Right lobe of liver (tissue), 6 donors: ENCODE data around the gene DNAH17. TPM values are rescaled to one million over a fixed set of nuclear protein-coding genes. Genes with fewer than 3 reads are reported as not detected.
A peak's percentile ranks its signal among the peaks of the same experiment; 100 is the strongest.

ENCODE experiments used
- ATAC-seq, 4 donors: fragments of 200-7000 bp; cut with Tn5 transposase; one replicate each; pipeline ENCODE4 v1.9.1; 2020; ENCODE audit warnings: mild to moderate bottlenecking in 4 of 4, moderate library complexity in 4 of 4
- DNase-seq, 3 donors: peaks; one replicate each; pipeline ENCODE4 v3.0.0-alpha.2; 2020
- H3K27ac ChIP-seq, 3 donors: fragments of 200-600 bp; one replicate each; pipeline ENCODE4 v1.8.0; 2022
- H3K27me3 ChIP-seq, 2 donors: fragments of 200-600 bp; one replicate each; pipeline ENCODE4 v1.8.0; 2022
- H3K36me3 ChIP-seq, 4 donors: fragments of 200-600 bp; sonication (generic) in 1 of 4; one replicate each; pipeline versions ENCODE4 v1.5.1 to v1.8.0; 2017 to 2022; ENCODE audit warnings: control low read depth in 1 of 4
- H3K4me1 ChIP-seq, 4 donors: fragments of 200-600 bp; sonication (generic) in 1 of 4; one replicate each; pipeline versions ENCODE4 v1.5.1 to v1.8.0; 2017 to 2022; ENCODE audit warnings: control low read depth in 1 of 4
- H3K4me3 ChIP-seq, 3 donors: fragments of 200-600 bp; one replicate each; pipeline ENCODE4 v1.8.0; 2022
- H3K9me3 ChIP-seq, 4 donors: fragments of 200-600 bp; sonication (generic) in 1 of 4; one replicate each; pipeline versions ENCODE4 v1.5.1 to v1.8.0; 2017 to 2022; ENCODE audit warnings: control low read depth in 1 of 4
- POLR2A ChIP-seq: fragments of 450-650 bp; IDR thresholded peaks from one replicate; pipeline ENCODE4 v1.6.1; 2017; ENCODE audit warnings: antibody characterized with exemption, mild to moderate bottlenecking
- WGBS: methylation state at CpG from one replicate; pipeline ENCODE4 v1.1.6; 2018; ENCODE audit warnings: low coverage, low lambda C conversion rate; ENCODE audit not compliant: insufficient coverage; ENCODE audit errors: missing lambda C conversion rate; 5-methylcytosine and 5-hydroxymethylcytosine counted together
- intact Hi-C, 2 donors: fragments of 100-400 bp; cut with DNase I; formaldehyde crosslinking; loops; one replicate each; pipeline versions ENCODE4 v1.11.2 to v1.14.1; 2022
- total RNA-seq, 6 experiments: library from RNA; depleted of rRNA in 2 of 6; stranded (reverse); fragments of >200 nt in 2 of 6; fragmentation: NEBNext Ultra II Directional in 3 of 6; extraction: Animal tissue kit (Norgen Biotek cat#: 25700) in 3 of 6; gene quantifications; one replicate each; pipeline versions ENCODE4 v1.1.0 to v1.2.4, GENCODE V29; 2016 to 2023
- TF ChIP-seq, protein P1 (sequence below), 4 donors: fragments of 200-600 bp in 3 of 4; fragments of 450-650 bp in 1 of 4; IDR thresholded peaks; one replicate each; pipeline versions ENCODE4 v1.5.1 to v1.8.0; 2016 to 2022; ENCODE audit warnings: antibody characterized with exemption in 4 of 4, mild to moderate bottlenecking in 2 of 4
- donor health status: DM: no; HTN: yes; CAD: no.
- donor health status: DM: no; HTN: no; CAD: no.
- donor health status: DM: no; HTN: no; CAD: no.
- donor health status: DM: no; HTN: yes; CAD: no.
- donor health status: DM: no; HTN: yes; CAD: no.

Gene DNAH17
- total RNA-seq, 6 experiments from 2014 or later = 0.04 TPM; not detected in 5

DNA sequence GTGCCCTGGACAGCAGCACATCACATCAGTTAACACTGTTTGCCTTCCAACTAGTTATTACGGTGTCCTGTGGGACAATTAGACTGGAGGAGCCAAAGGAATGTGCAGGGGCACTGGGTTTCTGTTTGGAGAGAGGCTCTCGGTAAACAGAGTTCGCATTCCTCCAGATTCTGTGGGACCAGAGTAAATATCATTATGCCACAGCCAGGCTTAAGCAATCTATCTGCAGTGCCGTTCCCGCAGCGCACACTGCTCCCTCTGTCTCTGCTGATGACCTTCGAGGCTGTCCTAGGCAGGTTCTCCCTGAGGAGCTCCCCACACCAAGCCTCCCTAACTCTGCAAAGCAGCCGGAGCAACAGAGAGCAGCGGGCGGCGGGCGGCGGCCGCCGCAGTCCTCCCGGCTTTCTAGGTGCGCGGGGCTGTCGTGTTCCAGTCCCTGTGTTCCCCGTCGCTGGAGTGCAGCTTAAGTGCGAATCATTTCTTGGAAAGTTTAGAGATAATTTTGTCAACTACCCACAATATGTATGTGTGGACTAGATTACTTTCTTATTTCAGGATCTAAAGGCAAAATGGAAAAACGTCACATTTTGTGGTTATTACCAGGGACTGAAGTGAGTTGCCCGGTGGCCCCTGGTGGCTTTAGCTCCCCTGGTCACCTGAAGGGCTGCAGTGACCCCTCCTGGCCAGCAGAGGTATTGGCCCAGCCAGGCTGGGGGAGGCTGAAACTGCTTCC, 155.5 kb downstream of the DNAH17 start:
- 64% methylated on average over 9 of the region's 24 CpGs for WGBS
- TF ChIP-seq, protein P1, sequence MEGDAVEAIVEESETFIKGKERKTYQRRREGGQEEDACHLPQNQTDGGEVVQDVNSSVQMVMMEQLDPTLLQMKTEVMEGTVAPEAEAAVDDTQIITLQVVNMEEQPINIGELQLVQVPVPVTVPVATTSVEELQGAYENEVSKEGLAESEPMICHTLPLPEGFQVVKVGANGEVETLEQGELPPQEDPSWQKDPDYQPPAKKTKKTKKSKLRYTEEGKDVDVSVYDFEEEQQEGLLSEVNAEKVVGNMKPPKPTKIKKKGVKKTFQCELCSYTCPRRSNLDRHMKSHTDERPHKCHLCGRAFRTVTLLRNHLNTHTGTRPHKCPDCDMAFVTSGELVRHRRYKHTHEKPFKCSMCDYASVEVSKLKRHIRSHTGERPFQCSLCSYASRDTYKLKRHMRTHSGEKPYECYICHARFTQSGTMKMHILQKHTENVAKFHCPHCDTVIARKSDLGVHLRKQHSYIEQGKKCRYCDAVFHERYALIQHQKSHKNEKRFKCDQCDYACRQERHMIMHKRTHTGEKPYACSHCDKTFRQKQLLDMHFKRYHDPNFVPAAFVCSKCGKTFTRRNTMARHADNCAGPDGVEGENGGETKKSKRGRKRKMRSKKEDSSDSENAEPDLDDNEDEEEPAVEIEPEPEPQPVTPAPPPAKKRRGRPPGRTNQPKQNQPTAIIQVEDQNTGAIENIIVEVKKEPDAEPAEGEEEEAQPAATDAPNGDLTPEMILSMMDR (IDR thresholded peaks at IDR 0.05) = peak; percentile 98 to 99 (median 98)
- TF ChIP-seq POLR2A = no peak
- H3K9me3 ChIP-seq = no peaks in the 10 kb centered on the region
- peaks cover 0 to 14% (median 0%) of the 10 kb centered on the region in 4 donors for H3K4me1 ChIP-seq
- peak; percentile 79 to 82 (median 81) for DNase-seq
- H3K27ac ChIP-seq = peak overlapping the region in 1 of 3 donors; percentile 29
- no peak overlapping the region for H3K4me3 ChIP-seq
- H3K36me3 ChIP-seq = peaks cover 3 to 26% (median 5%) of the 10 kb centered on the region in 4 donors
- intact Hi-C loops = loop anchor here (2.0 to 10.0 kb wide), 5 partner anchors 54 to 171 kb away; partner anchors contain the start of gene SOCS3 (in 1 of the 2)
- no peaks in the 10 kb centered on the region for H3K27me3 ChIP-seq
- peak; percentile 86 to 92 (median 88) for ATAC-seq

DNA sequence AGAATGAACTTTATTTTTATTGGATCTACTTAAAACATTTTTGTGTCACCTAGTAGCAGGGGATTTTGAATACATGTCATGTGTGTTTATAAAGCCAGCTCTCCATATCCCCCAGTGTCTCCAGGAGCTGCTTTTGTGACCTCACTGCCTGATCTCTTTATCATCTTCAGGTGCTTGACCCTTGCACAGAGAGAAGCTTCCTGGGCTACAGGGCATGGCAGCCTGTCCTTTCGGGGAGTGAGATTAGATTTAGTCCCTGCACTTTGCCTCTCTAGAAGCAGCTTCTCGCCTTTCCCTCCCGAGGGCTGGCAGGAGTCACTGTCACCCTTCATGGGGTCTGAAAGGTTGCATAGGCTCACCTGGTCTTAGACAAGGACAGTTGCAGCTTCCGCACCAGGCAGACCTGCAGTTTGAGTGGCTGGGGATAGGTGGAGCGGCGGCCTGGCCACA, 156.1 kb downstream of the DNAH17 start:
- Histone ChIP-seq H3K27me3 (no peaks in the 10 kb centered on the region), H3K4me1 (peaks cover 0 to 14% (median 0%) of the 10 kb centered on the region in 4 donors), H3K36me3 (peaks cover 3 to 23% (median 5%) of the 10 kb centered on the region in 4 donors), H3K4me3 (no peak overlapping the region), H3K27ac (peak overlapping the region in 1 of 3 donors; percentile 7), H3K9me3 (no peaks in the 10 kb centered on the region)
- DNase-seq (no peak), ATAC-seq (no peak)
- intact Hi-C loops = loop anchor here (5.0 to 10.0 kb wide), 4 partner anchors 54 to 136 kb away; partner anchors contain the start of gene SOCS3 (in 1 of the 2)
- TF ChIP-seq, protein P1 (IDR thresholded peaks at IDR 0.05) = no peak
- TF ChIP-seq POLR2A = no peak
- 0% methylated on average over 1 of the region's 6 CpGs for WGBS

DNA sequence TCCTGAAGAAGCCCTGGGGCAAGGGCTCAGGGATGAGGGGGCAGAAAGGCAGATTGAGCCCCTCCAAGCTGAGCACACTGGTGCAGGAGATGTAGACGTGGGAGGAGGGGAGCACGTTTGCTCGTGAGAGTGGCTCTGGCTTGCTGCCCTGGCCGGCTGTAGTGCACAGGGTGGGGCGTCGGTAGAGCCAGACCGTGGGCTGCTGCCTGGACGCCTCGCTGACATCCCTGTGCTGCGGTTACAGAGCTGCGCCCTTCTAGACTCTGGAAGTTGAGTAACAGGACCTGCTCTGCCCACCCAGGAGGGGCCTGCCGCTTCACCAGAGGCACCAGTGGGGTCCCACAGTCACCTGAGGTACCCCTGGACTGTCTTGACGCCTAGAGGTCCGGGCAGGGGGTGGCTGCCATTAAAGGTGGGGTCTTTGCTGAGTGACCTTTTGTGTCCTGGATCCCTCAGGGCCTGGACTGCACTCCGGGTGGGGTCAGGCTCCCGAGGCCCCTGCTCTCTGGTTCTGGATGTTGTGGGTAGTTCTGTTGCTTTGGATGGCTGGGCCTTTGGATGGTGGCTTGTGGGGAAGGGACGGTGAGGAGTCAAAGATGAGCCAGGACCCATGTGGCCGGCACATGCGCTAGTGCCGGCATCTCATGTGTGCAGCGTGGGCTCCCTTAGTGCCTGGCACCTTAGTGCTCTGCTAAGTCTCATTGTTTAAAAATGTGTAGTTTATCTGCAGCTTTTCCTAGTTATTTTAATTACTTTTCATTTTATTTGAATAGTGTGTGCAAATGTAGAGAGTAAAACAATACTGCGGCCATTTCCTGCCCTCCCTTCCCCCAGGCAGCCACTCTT, 157.0 kb downstream of the DNAH17 start:
- Histone ChIP-seq H3K4me3 (no peak overlapping the region), H3K4me1 (peaks cover 0 to 14% (median 0%) of the 10 kb centered on the region in 4 donors)
- 52% methylated on average over 2 of the region's 22 CpGs for WGBS

More for the DNA sequence above, 157.0 kb downstream of the DNAH17 start:
- TF ChIP-seq, protein P1 (IDR thresholded peaks at IDR 0.05) = no peak
- no peak for TF ChIP-seq POLR2A
- Histone ChIP-seq H3K27ac (peak overlapping the region in 2 of 3 donors; percentile 3 to 16), H3K27me3 (no peaks in the 10 kb centered on the region), H3K36me3 (peaks cover 3 to 23% (median 5%) of the 10 kb centered on the region in 4 donors), H3K9me3 (no peaks in the 10 kb centered on the region)
- ATAC-seq (no peak), DNase-seq (no peak)
- intact Hi-C loops = loop anchor here (5.0 to 10.0 kb wide), 4 partner anchors 53 to 135 kb away; partner anchors contain the start of gene SOCS3 (in 1 of the 2)
